HCT116 (cell line): Measurements from ENCODE around the gene GPR4. TPM values are rescaled to one million over a fixed set of nuclear protein-coding genes. Genes with fewer than 3 reads are reported as not detected.

Experiments used
- ATAC-seq: fragments of 200-7000 bp; cut with Tn5 transposase; 2 replicates; pipeline ENCODE4 v1.9.1; 2020; ENCODE audit warnings: mild to moderate bottlenecking, moderate library complexity
- BruUV-seq: library from RNA; stranded (reverse); fragments of 400-500 nt; replicated peaks from 2 replicates; lab custom pipeline; 2021; lab: Mats Ljungman, UMichigan
- CTCF ChIA-PET: fragments of 300-600 bp; sonication (Branson Sonifier 250); formaldehyde crosslinking; loops from one replicate; lab custom pipeline; 2021; ENCODE audit warnings: antibody characterized with exemption; lab: Charles Lee
- POLR2A ChIA-PET: fragments of 300-600, 350-600 bp; sonication (Branson Sonifier 250); formaldehyde crosslinking; loops from one replicate; lab custom pipeline; 2021; ENCODE audit warnings: antibody characterized with exemption; lab: Charles Lee
- RAD21 ChIA-PET, 2 experiments: fragments of 300-600 bp; sonication (Branson Sonifier 250); formaldehyde crosslinking; loops; one replicate each; lab custom pipeline; 2023; ENCODE audit warnings: low total read pairs in 2 of 2; ENCODE audit not compliant: uncharacterized antibody in 2 of 2, unreplicated experiment in 2 of 2, low non-redundant PET in 1 of 2; lab: Charles Lee
- DNase-seq: peaks from one replicate; pipeline ENCODE4 v3.0.0-alpha.2; 2010; ENCODE audit warnings: low read depth, low spot score
- H2AFZ ChIP-seq: fragments of 200-600 bp; shearing (Covaris generic), sonication (generic); 2 replicates; pipeline ENCODE4 v1.6.1; 2017; ENCODE audit warnings: low read depth, mixed run types, mixed read lengths, antibody characterized with exemption, low read length; ENCODE audit not compliant: poor library complexity, severe bottlenecking
- H3K27ac ChIP-seq: 2 replicates; pipeline ENCODE4 v1.5.1; 2012; ENCODE audit warnings: low read depth, low read length
- H3K27me3 ChIP-seq: fragments of 200-600 bp; sonication (generic); 2 replicates; pipeline ENCODE4 v1.6.1; 2016; ENCODE audit warnings: mixed run types, low read length, mixed read lengths; ENCODE audit not compliant: insufficient read depth
- H3K36me3 ChIP-seq, 2 experiments: fragments of 200-500 bp in 1 of 2; fragments of 200-600 bp in 1 of 2; sonication (Bioruptor generic) in 1 of 2; sonication (generic) in 1 of 2; 2 replicates each; pipeline versions ENCODE4 v1.5.1 to v1.6.1; 2014 to 2016; ENCODE audit warnings: low read length in 2 of 2, inconsistent platforms in 1 of 2, mixed read lengths in 1 of 2, mixed run types in 1 of 2; ENCODE audit not compliant: insufficient read depth in 2 of 2, control insufficient read depth in 1 of 2
- H3K4me1 ChIP-seq, 2 experiments: fragments of 200-600 bp in 1 of 2; sonication (generic) in 1 of 2; 2 replicates each; pipeline versions ENCODE4 v1.5.1 to v1.6.1; 2012 to 2017; ENCODE audit warnings: low read length in 2 of 2, inconsistent platforms in 1 of 2, mild to moderate bottlenecking in 1 of 2, mixed read lengths in 1 of 2, mixed run types in 1 of 2, moderate library complexity in 1 of 2; ENCODE audit not compliant: insufficient read depth in 2 of 2, control insufficient read depth in 1 of 2
- H3K4me2 ChIP-seq: fragments of 200-600 bp; sonication (generic); 2 replicates; pipeline ENCODE4 v1.6.1; 2017; ENCODE audit warnings: mixed run types, low read length, mixed read lengths
- H3K4me3 ChIP-seq, 2 experiments: fragments of 200-600 bp in 1 of 2; sonication (generic) in 1 of 2; replicated peaks in 1 of 2; 2 replicates each; pipeline ENCODE4 v1.5.1; 2011 to 2016; ENCODE audit warnings: low read length in 2 of 2, control low read depth in 1 of 2, low read depth in 1 of 2, mild to moderate bottlenecking in 1 of 2, mixed read lengths in 1 of 2, mixed run types in 1 of 2
- H3K79me2 ChIP-seq: fragments of 200-600 bp; sonication (generic); 2 replicates; pipeline ENCODE4 v1.6.1; 2017; ENCODE audit warnings: mild to moderate bottlenecking, mixed run types, low read length, moderate library complexity, mixed read lengths; ENCODE audit not compliant: insufficient read depth
- H3K9ac ChIP-seq: fragments of 200-600 bp; sonication (generic); 2 replicates; pipeline ENCODE4 v1.6.1; 2016; ENCODE audit warnings: low read length, mixed read lengths
- H3K9me2 ChIP-seq: fragments of 200-600 bp; sonication (generic), shearing (Covaris generic); 2 replicates; pipeline ENCODE4 v1.6.1; 2017; ENCODE audit warnings: mixed run types, mild to moderate bottlenecking, moderate library complexity; ENCODE audit not compliant: insufficient read depth
- H3K9me3 ChIP-seq, 2 experiments: fragments of 200-500 bp in 1 of 2; fragments of 200-600 bp in 1 of 2; sonication (Bioruptor generic) in 1 of 2; sonication (generic) in 1 of 2; 2 replicates each; pipeline ENCODE4 v1.6.1; 2014 to 2017; ENCODE audit warnings: low read length in 2 of 2, mixed read lengths in 2 of 2, inconsistent platforms in 1 of 2, low read depth in 1 of 2, mild to moderate bottlenecking in 1 of 2, mixed run types in 1 of 2, moderate library complexity in 1 of 2; ENCODE audit not compliant: control insufficient read depth in 1 of 2, insufficient read depth in 1 of 2
- H4K20me1 ChIP-seq: fragments of 200-600 bp; sonication (generic), shearing (Covaris generic); 2 replicates; pipeline ENCODE4 v1.6.1; 2017; ENCODE audit warnings: mixed run types, mild to moderate bottlenecking, moderate library complexity; ENCODE audit not compliant: insufficient read depth
- ATF3 ChIP-seq: IDR thresholded peaks from 2 replicates; pipeline ENCODE4 v1.6.1; 2012
- CEBPB ChIP-seq: IDR thresholded peaks from 2 replicates; pipeline ENCODE4 v1.6.1; 2012; ENCODE audit warnings: low read depth
- ELF1 ChIP-seq: IDR thresholded peaks from 2 replicates; pipeline ENCODE4 v1.6.1; 2012; ENCODE audit warnings: low read depth, borderline replicate concordance
- EZH2 ChIP-seq: fragments of 200-600 bp; sonication (generic); IDR thresholded peaks from 2 replicates; pipeline ENCODE4 v1.6.1; 2017; ENCODE audit warnings: antibody characterized with exemption, mixed run types
- EZH2phosphoT487 ChIP-seq: fragments of 200-600 bp; IDR thresholded peaks from 2 replicates; pipeline ENCODE4 v1.6.1; 2018; ENCODE audit warnings: antibody characterized with exemption, borderline replicate concordance
- POLR2A ChIP-seq: IDR thresholded peaks from 2 replicates; pipeline ENCODE4 v1.7.0; 2011; ENCODE audit warnings: borderline replicate concordance; ENCODE audit not compliant: insufficient read depth, insufficient read length; ENCODE audit errors: extremely low read depth
- POLR2AphosphoS5 ChIP-seq: IDR thresholded peaks from 2 replicates; pipeline ENCODE4 v1.6.1; 2011; ENCODE audit warnings: mild to moderate bottlenecking, low read depth, low read length, moderate library complexity
- RAD21 ChIP-seq: IDR thresholded peaks from 2 replicates; pipeline ENCODE4 v1.6.1; 2012; ENCODE audit warnings: low read depth, mild to moderate bottlenecking
- SIN3A ChIP-seq: IDR thresholded peaks from 2 replicates; pipeline ENCODE4 v1.6.1; 2012; ENCODE audit warnings: low read depth
- SRF ChIP-seq: IDR thresholded peaks from 2 replicates; pipeline ENCODE4 v1.6.1; 2012; ENCODE audit warnings: low read depth
- YY1 ChIP-seq: IDR thresholded peaks from 2 replicates; pipeline ENCODE4 v1.6.1; 2011; ENCODE audit warnings: low read length, low read depth, moderate library complexity, mild to moderate bottlenecking; ENCODE audit not compliant: insufficient replicate concordance; ENCODE audit errors: extremely low read depth
- ZFX ChIP-seq: fragments of 450-650 bp; IDR thresholded peaks from 2 replicates; pipeline ENCODE4 v1.6.1; 2017
- intact Hi-C: fragments of 100-400 bp; cut with micrococcal nuclease; formaldehyde crosslinking; loops from 2 replicates; pipeline ENCODE4 v1.10.0; 2022
- total RNA-seq: library from RNA; stranded (reverse); gene quantifications from one replicate; pipeline ENCODE4 v1.2.1, GENCODE V29; 2021; ENCODE audit not compliant: unreplicated experiment
- TF ChIP-seq, protein P1 (sequence below), 3 experiments: fragments of 200-600 bp in 1 of 3; sonication (generic) in 1 of 3; IDR thresholded peaks in 2 of 3; conservative IDR thresholded peaks in 1 of 3; 2 replicates each; pipeline ENCODE4 v1.5.1; 2012 to 2017; ENCODE audit warnings: low read depth in 2 of 3, low read length in 2 of 3, antibody characterized with exemption in 1 of 3, borderline replicate concordance in 1 of 3, control low read depth in 1 of 3, mild to moderate bottlenecking in 1 of 3, mixed read lengths in 1 of 3, mixed run types in 1 of 3, moderate library complexity in 1 of 3; ENCODE audit not compliant: insufficient read depth in 1 of 3
- TF ChIP-seq, protein P2 (sequence below): IDR thresholded peaks from 2 replicates; pipeline ENCODE4 v1.6.1; 2012

The GPR4 gene
- total RNA-seq, 1 experiment from 2014 or later, result 0.10 TPM

- no peak overlapping the region for H3K4me3 ChIP-seq
- TF ChIP-seq, protein P1, sequence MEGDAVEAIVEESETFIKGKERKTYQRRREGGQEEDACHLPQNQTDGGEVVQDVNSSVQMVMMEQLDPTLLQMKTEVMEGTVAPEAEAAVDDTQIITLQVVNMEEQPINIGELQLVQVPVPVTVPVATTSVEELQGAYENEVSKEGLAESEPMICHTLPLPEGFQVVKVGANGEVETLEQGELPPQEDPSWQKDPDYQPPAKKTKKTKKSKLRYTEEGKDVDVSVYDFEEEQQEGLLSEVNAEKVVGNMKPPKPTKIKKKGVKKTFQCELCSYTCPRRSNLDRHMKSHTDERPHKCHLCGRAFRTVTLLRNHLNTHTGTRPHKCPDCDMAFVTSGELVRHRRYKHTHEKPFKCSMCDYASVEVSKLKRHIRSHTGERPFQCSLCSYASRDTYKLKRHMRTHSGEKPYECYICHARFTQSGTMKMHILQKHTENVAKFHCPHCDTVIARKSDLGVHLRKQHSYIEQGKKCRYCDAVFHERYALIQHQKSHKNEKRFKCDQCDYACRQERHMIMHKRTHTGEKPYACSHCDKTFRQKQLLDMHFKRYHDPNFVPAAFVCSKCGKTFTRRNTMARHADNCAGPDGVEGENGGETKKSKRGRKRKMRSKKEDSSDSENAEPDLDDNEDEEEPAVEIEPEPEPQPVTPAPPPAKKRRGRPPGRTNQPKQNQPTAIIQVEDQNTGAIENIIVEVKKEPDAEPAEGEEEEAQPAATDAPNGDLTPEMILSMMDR (IDR thresholded peaks at IDR 0.05 in 2 of 3, conservative IDR thresholded peaks at IDR 0.05 in 1 of 3; ENCODE audit: borderline replicate concordance in 1 of 3, insufficient read depth in 1 of 3, low read depth in 2 of 3, low read length in 2 of 3), result peak; percentile 84 to 97 (median 84)
- TF ChIP-seq EZH2 (no peak), SRF (no peak), YY1 (peak; percentile 26), RAD21 (peak; percentile 88)
- no TSS peak for BruUV-seq
- peak; percentile 81 for DNase-seq
- no peaks in the 10 kb centered on the region for H3K9me3 ChIP-seq
- H3K27ac ChIP-seq, result peak overlapping the region; percentile 38; the same call in 1 of the 2 replicates
- RAD21 ChIA-PET, result interaction anchor here (0.5 to 1.0 kb wide), 7 partner anchors 13 to 88 kb away, joined by 3 to 11 read pairs (median 4); no protein-coding TSS in a partner anchor
- H3K4me2 ChIP-seq, result no peak overlapping the region
- no peak overlapping the region for H2AFZ ChIP-seq
- peaks cover 10% of the 10 kb centered on the region for H3K79me2 ChIP-seq
- POLR2A ChIA-PET, result interaction anchor here (1.0 to 1.5 kb wide), 2 partner anchors 31 to 91 kb away, joined by 3 to 4 read pairs; partner anchors contain the start of gene FOSB
- CTCF ChIA-PET, result interaction anchor here (0.6 to 2.2 kb wide), 26 partner anchors 9 to 130 kb away, joined by 3 to 34 read pairs (median 5); partner anchors contain the start of gene OPA3
- H3K9me2 ChIP-seq, result no peaks in the 10 kb centered on the region
- H3K4me1 ChIP-seq, result peaks cover 6 to 8% of the 10 kb centered on the region in 2 experiments
- intact Hi-C loops, result loop anchor here (1.0 kb wide), 1 partner anchor 35 kb away; no protein-coding TSS in a partner anchor
- H4K20me1 ChIP-seq, result no peaks in the 10 kb centered on the region
- no peaks in the 10 kb centered on the region; a peak in 1 of 4 replicates for H3K36me3 ChIP-seq
- no peak overlapping the region for H3K9ac ChIP-seq
- no peaks in the 10 kb centered on the region for H3K27me3 ChIP-seq
- peak; percentile 99 for ATAC-seq
Measured at GRCh38 chr19:45558399-45558878, 43.6 kb downstream of the GPR4 start.

GRCh38 chr19:45556835-45557234, 45.2 kb downstream of the GPR4 start:
- H3K27me3 ChIP-seq, result no peaks in the 10 kb centered on the region
- no peaks in the 10 kb centered on the region for H3K9me3 ChIP-seq
- peaks cover 3 to 8% of the 10 kb centered on the region in 2 experiments; a peak in 2 of 4 replicates for H3K4me1 ChIP-seq
- H3K27ac ChIP-seq, result no peak overlapping the region
- no peaks in the 10 kb centered on the region for H3K9me2 ChIP-seq
- no peak overlapping the region for H3K9ac ChIP-seq
- DNase-seq, result no peak
- RAD21 ChIA-PET, result no interaction called here
- no TSS peak for BruUV-seq
- H3K4me3 ChIP-seq, result no peak overlapping the region
- CTCF ChIA-PET, result interaction anchor here (2.2 kb wide), 1 partner anchor 8 kb away, joined by 34 read pairs; no protein-coding TSS in a partner anchor
- intact Hi-C loops, result no loop called here
- peaks cover 10% of the 10 kb centered on the region for H3K79me2 ChIP-seq
- H3K36me3 ChIP-seq, result no peaks in the 10 kb centered on the region; a peak in 1 of 4 replicates
- ATAC-seq, result no peak
- no peaks in the 10 kb centered on the region for H4K20me1 ChIP-seq
- POLR2A ChIA-PET, result no interaction called here
- no peak overlapping the region for H2AFZ ChIP-seq
- H3K4me2 ChIP-seq, result no peak overlapping the region
- TF ChIP-seq ELF1 (no peak), EZH2phosphoT487 (no peak), ATF3 (no peak), ZFX (no peak), CEBPB (no peak), POLR2AphosphoS5 (no peak), POLR2A (no peak), RAD21 (no peak), SIN3A (no peak)
- TF ChIP-seq, protein P1 (IDR thresholded peaks at IDR 0.05 in 2 of 3, conservative IDR thresholded peaks at IDR 0.05 in 1 of 3; ENCODE audit: borderline replicate concordance in 1 of 3, insufficient read depth in 1 of 3, low read depth in 2 of 3, low read length in 2 of 3), result no peak
- TF ChIP-seq, protein P2, sequence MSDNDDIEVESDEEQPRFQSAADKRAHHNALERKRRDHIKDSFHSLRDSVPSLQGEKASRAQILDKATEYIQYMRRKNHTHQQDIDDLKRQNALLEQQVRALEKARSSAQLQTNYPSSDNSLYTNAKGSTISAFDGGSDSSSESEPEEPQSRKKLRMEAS, result no peak
